Colonic mucosa (tissue), 4 donors: ENCODE results near the gene ANKRD6. TPM values are rescaled to one million over a fixed set of nuclear protein-coding genes. Genes with fewer than 3 reads are reported as not detected.

Source experiments
- DNase-seq: peaks from one replicate; pipeline ENCODE4 v3.0.0-alpha.2; 2020
- H3K27ac ChIP-seq: fragments of 200-600 bp; one replicate; pipeline ENCODE4 v1.8.0; 2021
- H3K27me3 ChIP-seq: fragments of 200-600 bp; one replicate; pipeline ENCODE4 v1.8.0; 2021
- H3K36me3 ChIP-seq: fragments of 200-600 bp; one replicate; pipeline ENCODE4 v1.8.0; 2021
- H3K4me1 ChIP-seq: fragments of 200-600 bp; one replicate; pipeline ENCODE4 v1.8.0; 2021; ENCODE audit warnings: mild to moderate bottlenecking
- H3K4me3 ChIP-seq: fragments of 200-600 bp; one replicate; pipeline ENCODE4 v1.8.0; 2021
- H3K9ac ChIP-seq, 2 donors: one replicate each; pipeline ENCODE4 v1.7.0; 2013; ENCODE audit warnings: control low read depth in 2 of 2, low read depth in 2 of 2, low read length in 2 of 2
- H3K9me3 ChIP-seq: fragments of 200-600 bp; one replicate; pipeline ENCODE4 v1.8.0; 2021
- CTCF ChIP-seq: fragments of 200-600 bp; IDR thresholded peaks from one replicate; pipeline ENCODE4 v1.8.0; 2022; ENCODE audit warnings: antibody characterized with exemption, mild to moderate bottlenecking
- intact Hi-C: fragments of 100-400 bp; cut with DNase I; formaldehyde crosslinking; loops from one replicate; pipeline ENCODE4 v1.14.1; 2022
- total RNA-seq, 2 donors: library from RNA; stranded (reverse); fragmentation: NEBNext Ultra II Directional in 1 of 2; extraction: Animal tissue kit (Norgen Biotek cat#: 25700) in 1 of 2; gene quantifications; one replicate each; pipeline ENCODE4 v1.2.1, GENCODE V29; 2021
- donor health status: healthy.
- donor health status: DM: no; HTN: no; CAD: no.
- donor health status: DM: no; HTN: no; CAD: no.

Gene ANKRD6
- total RNA-seq, 2 donors from 2014 or later, result 1.6 to 3.1 TPM

DNA sequence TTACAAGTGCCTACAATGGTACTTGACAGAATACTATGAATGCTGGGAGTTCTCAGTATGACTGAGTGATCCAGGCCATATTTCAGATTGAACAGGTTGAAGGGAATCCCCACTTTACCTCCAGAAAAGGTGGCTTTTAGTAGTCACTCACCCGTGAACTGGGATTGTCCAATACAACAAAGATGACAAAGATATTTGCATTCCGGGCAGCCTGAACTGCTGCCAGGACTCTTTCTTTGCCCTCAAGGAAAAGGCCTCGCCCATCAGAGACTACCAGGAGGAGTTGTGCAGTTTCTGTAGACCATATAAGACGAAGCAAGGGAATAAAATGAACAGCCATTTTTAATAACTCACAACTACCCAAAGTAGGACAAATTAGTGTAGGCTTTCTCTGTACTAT is 211.9 kb downstream of the ANKRD6 start:
- Histone ChIP-seq H3K27me3 (no peaks in the 10 kb centered on the region), H3K9ac (no peak overlapping the region), H3K4me3 (no peak overlapping the region), H3K9me3 (no peaks in the 10 kb centered on the region), H3K36me3 (no peaks in the 10 kb centered on the region), H3K4me1 (no peaks in the 10 kb centered on the region), H3K27ac (no peak overlapping the region)
- intact Hi-C loops, result no loop called here
- DNase-seq, result no peak
- no peak for TF ChIP-seq CTCF

GRCh38 chr6:89649682-89650081 is 216.7 kb downstream of the ANKRD6 start:
- H3K4me1 ChIP-seq, result no peaks in the 10 kb centered on the region
- H3K4me3 ChIP-seq, result no peak overlapping the region
- no peaks in the 10 kb centered on the region for H3K9me3 ChIP-seq
- no peak overlapping the region for H3K9ac ChIP-seq
- TF ChIP-seq CTCF, result no peak
- H3K27me3 ChIP-seq, result no peaks in the 10 kb centered on the region
- intact Hi-C loops, result no loop called here
- peaks cover 4% of the 10 kb centered on the region for H3K36me3 ChIP-seq
- no peak for DNase-seq
- no peak overlapping the region for H3K27ac ChIP-seq

GRCh38 chr6:89650579-89650978 is 217.6 kb downstream of the ANKRD6 start:
- Histone ChIP-seq H3K4me1 (no peaks in the 10 kb centered on the region), H3K27ac (no peak overlapping the region), H3K4me3 (no peak overlapping the region), H3K36me3 (peaks cover 4% of the 10 kb centered on the region), H3K27me3 (no peaks in the 10 kb centered on the region), H3K9me3 (no peaks in the 10 kb centered on the region), H3K9ac (no peak overlapping the region)
- no peak for DNase-seq
- no peak for TF ChIP-seq CTCF
- intact Hi-C loops, result no loop called here

- Histone ChIP-seq H3K9ac (no peak overlapping the region), H3K36me3 (peaks cover 4% of the 10 kb centered on the region), H3K4me3 (no peak overlapping the region), H3K9me3 (no peaks in the 10 kb centered on the region), H3K27me3 (no peaks in the 10 kb centered on the region), H3K4me1 (no peaks in the 10 kb centered on the region), H3K27ac (no peak overlapping the region)
- intact Hi-C loops, result no loop called here
- TF ChIP-seq CTCF, result no peak
- no peak for DNase-seq
Observed at GRCh38 chr6:89655122-89655521, 222.2 kb downstream of the ANKRD6 start.

DNA sequence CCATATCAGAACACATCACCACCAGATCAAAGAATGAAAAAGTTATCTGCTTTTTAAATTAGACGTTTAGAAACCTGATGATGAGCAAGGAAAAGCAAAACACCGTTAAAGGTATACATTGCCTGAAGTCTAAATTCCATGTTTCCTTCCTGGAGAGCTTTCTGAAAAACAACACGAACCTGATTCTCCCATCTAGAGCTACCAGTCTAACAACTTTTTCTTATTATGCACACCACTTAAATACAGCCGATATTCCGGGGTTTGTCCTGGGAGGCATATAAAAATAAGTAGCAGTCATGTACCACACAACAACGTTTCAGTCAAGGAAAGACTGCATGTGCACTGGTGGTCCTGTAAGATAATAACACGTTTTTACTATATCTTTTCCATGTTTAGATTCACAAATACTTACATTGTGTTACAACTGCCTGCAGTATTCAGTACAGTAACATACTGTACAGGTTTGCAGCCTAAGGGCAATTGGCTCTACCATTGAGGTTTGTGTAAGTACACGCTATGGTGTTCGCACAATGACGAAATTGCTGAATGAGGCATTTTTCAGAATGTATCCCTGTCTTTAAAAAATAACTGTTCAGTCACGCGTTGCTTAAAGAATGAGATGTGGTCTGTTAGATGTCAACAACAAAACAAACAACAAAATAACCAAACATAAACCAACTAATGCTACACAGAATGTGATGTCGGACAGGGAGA is 224.7 kb downstream of the ANKRD6 start:
- H3K9me3 ChIP-seq, result no peaks in the 10 kb centered on the region
- TF ChIP-seq CTCF, result no peak
- H3K27me3 ChIP-seq, result no peaks in the 10 kb centered on the region
- H3K4me3 ChIP-seq, result no peak overlapping the region
- H3K27ac ChIP-seq, result no peak overlapping the region
- DNase-seq, result no peak
- intact Hi-C loops, result no loop called here
- H3K36me3 ChIP-seq, result peaks cover 16% of the 10 kb centered on the region
- no peak overlapping the region for H3K9ac ChIP-seq
- no peaks in the 10 kb centered on the region for H3K4me1 ChIP-seq
